Left ventricle myocardium inferior (tissue), 1 donor: ENCODE data around the gene PYROXD2. TPM values are rescaled to one million over a fixed set of nuclear protein-coding genes. Genes with fewer than 3 reads are reported as not detected.

Experiments used
- DNase-seq: peaks from one replicate; pipeline ENCODE4 v3.0.0-alpha.2; 2020
- H3K27ac ChIP-seq: fragments of 200-600 bp; replicated peaks from 2 replicates; pipeline ENCODE4 v1.8.0; 2021
- H3K27me3 ChIP-seq: fragments of 200-600 bp; 2 replicates; pipeline ENCODE4 v1.8.0; 2021; ENCODE audit warnings: low read depth
- H3K36me3 ChIP-seq: fragments of 200-600 bp; 2 replicates; pipeline ENCODE4 v1.8.0; 2021
- H3K4me1 ChIP-seq: fragments of 200-600 bp; 2 replicates; pipeline ENCODE4 v1.8.0; 2021
- H3K4me3 ChIP-seq: fragments of 200-600 bp; 2 replicates; pipeline ENCODE4 v1.8.0; 2021; ENCODE audit warnings: mild to moderate bottlenecking, moderate library complexity
- H3K9me3 ChIP-seq: fragments of 200-600 bp; replicated peaks from 2 replicates; pipeline ENCODE4 v1.8.0; 2021
- CTCF ChIP-seq: fragments of 200-600 bp; IDR thresholded peaks from 2 replicates; pipeline ENCODE4 v1.8.0; 2021; ENCODE audit warnings: antibody characterized with exemption, mild to moderate bottlenecking, borderline replicate concordance
- intact Hi-C: fragments of 100-400 bp; cut with micrococcal nuclease; formaldehyde crosslinking; loops from one replicate; pipeline ENCODE4 v1.11.0; 2022
- total RNA-seq: library from RNA; stranded (reverse); fragmentation: NEBNext Ultra II Directional; extraction: Animal tissue kit (Norgen Biotek cat#: 25700); gene quantifications from one replicate; pipeline ENCODE4 v1.2.1, GENCODE V29; 2021
- donor health status: DM: no; HTN: yes; CAD: no; lungs with severe emphysema.

PYROXD2 gene
- total RNA-seq, 1 donor from 2014 or later = 10.4 TPM

- Histone ChIP-seq H3K4me1 (peaks cover 6% of the 10 kb centered on the region), H3K27me3 (no peaks in the 10 kb centered on the region), H3K9me3 (no peaks in the 10 kb centered on the region), H3K36me3 (peaks cover 20% of the 10 kb centered on the region), H3K4me3 (no peak overlapping the region), H3K27ac (no peak overlapping the region)
- TF ChIP-seq CTCF = no peak
- DNase-seq = no peak
- intact Hi-C loops = no loop called here
Measured at GRCh38 chr10:98405422-98405821, 9.6 kb downstream of the PYROXD2 start.

- peaks cover 6% of the 10 kb centered on the region for H3K4me1 ChIP-seq
- H3K9me3 ChIP-seq = no peaks in the 10 kb centered on the region
- no peaks in the 10 kb centered on the region for H3K27me3 ChIP-seq
- H3K4me3 ChIP-seq = no peak overlapping the region
- DNase-seq = no peak
- intact Hi-C loops = no loop called here
- H3K27ac ChIP-seq = no peak overlapping the region
- TF ChIP-seq CTCF = no peak
- peaks cover 20% of the 10 kb centered on the region for H3K36me3 ChIP-seq
Measured at GRCh38 chr10:98404571-98405359, 10.2 kb downstream of the PYROXD2 start.

GRCh38 chr10:98403812-98404504, 11.0 kb downstream of the PYROXD2 start:
- Histone ChIP-seq H3K27me3 (no peaks in the 10 kb centered on the region), H3K36me3 (peaks cover 20% of the 10 kb centered on the region), H3K27ac (no peak overlapping the region), H3K4me1 (peaks cover 6% of the 10 kb centered on the region), H3K4me3 (no peak overlapping the region), H3K9me3 (no peaks in the 10 kb centered on the region)
- no peak for DNase-seq
- TF ChIP-seq CTCF = no peak
- intact Hi-C loops = no loop called here

- Histone ChIP-seq H3K9me3 (no peaks in the 10 kb centered on the region), H3K36me3 (peaks cover 20% of the 10 kb centered on the region), H3K4me1 (peaks cover 6% of the 10 kb centered on the region), H3K4me3 (no peak overlapping the region), H3K27ac (no peak overlapping the region), H3K27me3 (no peaks in the 10 kb centered on the region)
- TF ChIP-seq CTCF = no peak
- intact Hi-C loops = no loop called here
- no peak for DNase-seq
Measured at GRCh38 chr10:98402931-98403718, 11.9 kb downstream of the PYROXD2 start.

- no peak overlapping the region for H3K27ac ChIP-seq
- no peak overlapping the region for H3K4me3 ChIP-seq
- peaks cover 20% of the 10 kb centered on the region for H3K36me3 ChIP-seq
- TF ChIP-seq CTCF = no peak
- no peaks in the 10 kb centered on the region for H3K27me3 ChIP-seq
- DNase-seq = no peak
- intact Hi-C loops = no loop called here
- peaks cover 6% of the 10 kb centered on the region for H3K4me1 ChIP-seq
- no peaks in the 10 kb centered on the region for H3K9me3 ChIP-seq
Measured at GRCh38 chr10:98402478-98402877, 12.5 kb downstream of the PYROXD2 start.
